GM23338 (cell line): ENCODE measurements around the gene AGRN. TPM values are rescaled to one million over a fixed set of nuclear protein-coding genes. Genes with fewer than 3 reads are reported as not detected.

Source experiments
- ATAC-seq: fragments of 200-7000 bp; cut with Tn5 transposase; 3 replicates; pipeline ENCODE4 v1.9.1; 2020
- DNase-seq: peaks from one replicate; pipeline ENCODE4 v3.0.0-alpha.2; 2015; ENCODE audit warnings: low spot score
- H2AFZ ChIP-seq: fragments of 200-600 bp; sonication (generic); 2 replicates; pipeline ENCODE4 v1.8.0; 2016; ENCODE audit warnings: antibody characterized with exemption, mild to moderate bottlenecking, moderate library complexity
- H3F3A ChIP-seq: fragments of 200-600 bp; sonication (generic); replicated peaks from 2 replicates; pipeline ENCODE4 v1.8.0; 2017; ENCODE audit warnings: antibody characterized with exemption, mixed run types, low read depth
- H3K27ac ChIP-seq: fragments of 200-600 bp; sonication (generic); 2 replicates; pipeline ENCODE4 v1.6.1; 2016; ENCODE audit warnings: low read depth
- H3K27me3 ChIP-seq: fragments of 200-600 bp; sonication (generic); 2 replicates; pipeline ENCODE4 v1.8.0; 2016; ENCODE audit warnings: mild to moderate bottlenecking, mixed run types, moderate library complexity; ENCODE audit not compliant: insufficient read depth
- H3K36me3 ChIP-seq: fragments of 200-600 bp; sonication (generic); 2 replicates; pipeline ENCODE4 v1.8.0; 2016; ENCODE audit warnings: mild to moderate bottlenecking; ENCODE audit not compliant: insufficient read depth
- H3K4me1 ChIP-seq: fragments of 200-600 bp; sonication (generic); 2 replicates; pipeline ENCODE4 v1.8.0; 2016; ENCODE audit warnings: mild to moderate bottlenecking, moderate library complexity; ENCODE audit not compliant: insufficient read depth
- H3K4me2 ChIP-seq: fragments of 200-600 bp; sonication (generic); 2 replicates; pipeline ENCODE4 v1.7.1; 2017; ENCODE audit warnings: mixed run types
- H3K4me3 ChIP-seq: fragments of 200-600 bp; sonication (generic); 2 replicates; pipeline ENCODE4 v1.6.1; 2016; ENCODE audit warnings: mixed run types
- H3K79me2 ChIP-seq: fragments of 200-600 bp; sonication (generic); replicated peaks from 2 replicates; pipeline ENCODE4 v1.8.0; 2017; ENCODE audit warnings: mild to moderate bottlenecking; ENCODE audit not compliant: insufficient read depth
- H3K9me2 ChIP-seq: fragments of 200-600 bp; sonication (generic); 2 replicates; pipeline ENCODE4 v1.8.0; 2017; ENCODE audit not compliant: insufficient read depth
- H4K20me1 ChIP-seq: fragments of 200-600 bp; sonication (generic); replicated peaks from 2 replicates; pipeline ENCODE4 v1.8.0; 2017; ENCODE audit warnings: mild to moderate bottlenecking; ENCODE audit not compliant: insufficient read depth
- H3K27ac Mint-ChIP-seq: 2 replicates; pipeline ENCODE4 v1.8.0; 2020; ENCODE audit warnings: inconsistent platforms, mild to moderate bottlenecking, moderate library complexity, mixed read lengths
- H3K27me3 Mint-ChIP-seq: 3 replicates; pipeline ENCODE4 v1.8.0; 2022; ENCODE audit warnings: low read depth, mild to moderate bottlenecking, moderate library complexity, mixed read lengths, inconsistent platforms; ENCODE audit not compliant: insufficient read depth, poor library complexity
- H3K36me3 Mint-ChIP-seq: 3 replicates; pipeline ENCODE4 v1.8.0; 2021; ENCODE audit warnings: low read depth, mild to moderate bottlenecking, inconsistent platforms, moderate library complexity, mixed read lengths
- H3K4me1 Mint-ChIP-seq: 3 replicates; pipeline ENCODE4 v1.8.0; 2020; ENCODE audit warnings: mild to moderate bottlenecking, inconsistent platforms, mixed read lengths
- H3K4me3 Mint-ChIP-seq: 3 replicates; pipeline ENCODE4 v1.8.0; 2021; ENCODE audit warnings: moderate library complexity, mild to moderate bottlenecking, inconsistent platforms, mixed read lengths
- H3K9me3 Mint-ChIP-seq: 3 replicates; pipeline ENCODE4 v1.8.0; 2020; ENCODE audit warnings: moderate library complexity, mild to moderate bottlenecking, inconsistent platforms, mixed read lengths
- CTCF ChIP-seq, 2 experiments: fragments of 200-600 bp in 1 of 2; sonication (generic) in 1 of 2; conservative IDR thresholded peaks; 2 replicates each; pipeline versions ENCODE4 v1.5.1 to v1.6.1; 2016 to 2017; ENCODE audit warnings: antibody characterized with exemption in 2 of 2, low read depth in 2 of 2, mild to moderate bottlenecking in 2 of 2, moderate library complexity in 1 of 2
- EZH2 ChIP-seq: fragments of 200-600 bp; sonication (generic); IDR thresholded peaks from one replicate; pipeline ENCODE4 v1.8.0; 2017; ENCODE audit warnings: antibody characterized with exemption, mild to moderate bottlenecking, low read depth; ENCODE audit not compliant: unreplicated experiment
- polyA plus RNA-seq: library from polyadenylated mRNA; unstranded; fragments of >200 nt; fragmentation: Nextera tagmentation; extraction: Ambion mirVana; gene quantifications from 2 replicates; pipeline ENCODE4 v1.2.1, GENCODE V29; 2016
- total RNA-seq: library from RNA; depleted of rRNA; stranded (reverse); fragments of >200 nt; shearing (Covaris generic); gene quantifications from 2 replicates; pipeline ENCODE4 v1.2.3, GENCODE V29; 2014
- TF ChIP-seq, protein P1 (sequence below): fragments of 250-450 bp; sonication (Bioruptor Pico); IDR thresholded peaks from 2 replicates; pipeline ENCODE4 v1.5.0; 2020; ENCODE audit warnings: mild to moderate bottlenecking, moderate library complexity

Gene AGRN
- total and polyA plus RNA-seq, 2 experiments from 2014 or later, result 12.3 to 185 TPM

DNA sequence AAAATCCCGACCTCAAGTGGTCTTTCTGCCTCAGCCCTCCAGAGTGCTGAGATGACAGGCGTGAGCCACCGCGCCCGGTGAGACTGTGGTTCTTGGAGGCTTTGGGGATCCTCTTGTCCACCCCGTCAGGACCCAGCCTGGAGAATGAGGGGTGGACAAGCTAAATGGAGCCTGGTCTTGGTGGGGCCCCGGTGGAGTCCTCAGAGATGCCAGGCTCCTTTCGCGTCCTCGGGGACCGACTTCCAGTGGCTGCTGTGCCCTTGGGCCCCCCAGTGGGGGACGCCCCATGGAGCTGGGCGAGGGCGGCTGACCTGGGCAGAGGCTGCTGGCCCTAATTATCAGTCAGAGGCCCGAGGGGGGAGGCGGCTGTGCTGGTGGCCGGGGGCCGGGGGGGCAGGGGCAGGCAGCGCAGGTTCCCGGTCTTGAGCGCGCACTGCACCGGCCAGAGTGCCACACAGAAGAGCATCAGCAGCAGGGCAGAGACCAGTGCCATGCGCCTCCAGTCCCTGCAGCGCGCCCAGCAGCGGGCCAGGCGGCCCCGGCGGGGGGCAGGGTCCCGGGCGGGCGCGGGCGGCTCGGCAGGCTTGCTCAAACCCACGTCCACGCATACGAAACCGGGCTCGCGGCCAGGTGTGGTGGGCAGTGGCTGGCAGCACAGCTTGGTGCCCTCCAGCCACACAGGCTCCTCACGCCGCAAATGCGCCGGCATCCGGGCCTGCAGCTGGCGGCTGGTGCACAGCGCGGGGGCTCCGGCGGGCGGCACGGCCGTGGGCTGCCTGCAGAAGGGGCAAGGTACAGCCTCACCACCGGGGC is 51.8 kb downstream of the AGRN start:
- no peak overlapping the region for H3K4me2 ChIP-seq
- H2AFZ ChIP-seq, result no peak overlapping the region
- no peak overlapping the region for H3K27ac ChIP-seq
- H3K4me3 ChIP-seq, result no peak overlapping the region
- no peak overlapping the region for H3K27ac Mint-ChIP-seq
- no peak overlapping the region for H3K4me3 Mint-ChIP-seq
- DNase-seq (no peak), ATAC-seq (no peak)
- H4K20me1 ChIP-seq, result no peaks in the 10 kb centered on the region; the same call in 1 of the 2 replicates
- no peaks in the 10 kb centered on the region for H3F3A ChIP-seq
- H3K36me3 Mint-ChIP-seq, result no peaks in the 10 kb centered on the region
- no peaks in the 10 kb centered on the region for H3K4me1 Mint-ChIP-seq
- peaks cover 14% of the 10 kb centered on the region for H3K27me3 Mint-ChIP-seq
- no peaks in the 10 kb centered on the region for H3K79me2 ChIP-seq
- no peaks in the 10 kb centered on the region for H3K36me3 ChIP-seq
- no peaks in the 10 kb centered on the region for H3K9me3 Mint-ChIP-seq
- TF ChIP-seq EZH2 (no peak), CTCF (conservative IDR thresholded peaks at IDR 0.05; ENCODE audit: low read depth in 2 of 2) (no peak)
- TF ChIP-seq, protein P1, sequence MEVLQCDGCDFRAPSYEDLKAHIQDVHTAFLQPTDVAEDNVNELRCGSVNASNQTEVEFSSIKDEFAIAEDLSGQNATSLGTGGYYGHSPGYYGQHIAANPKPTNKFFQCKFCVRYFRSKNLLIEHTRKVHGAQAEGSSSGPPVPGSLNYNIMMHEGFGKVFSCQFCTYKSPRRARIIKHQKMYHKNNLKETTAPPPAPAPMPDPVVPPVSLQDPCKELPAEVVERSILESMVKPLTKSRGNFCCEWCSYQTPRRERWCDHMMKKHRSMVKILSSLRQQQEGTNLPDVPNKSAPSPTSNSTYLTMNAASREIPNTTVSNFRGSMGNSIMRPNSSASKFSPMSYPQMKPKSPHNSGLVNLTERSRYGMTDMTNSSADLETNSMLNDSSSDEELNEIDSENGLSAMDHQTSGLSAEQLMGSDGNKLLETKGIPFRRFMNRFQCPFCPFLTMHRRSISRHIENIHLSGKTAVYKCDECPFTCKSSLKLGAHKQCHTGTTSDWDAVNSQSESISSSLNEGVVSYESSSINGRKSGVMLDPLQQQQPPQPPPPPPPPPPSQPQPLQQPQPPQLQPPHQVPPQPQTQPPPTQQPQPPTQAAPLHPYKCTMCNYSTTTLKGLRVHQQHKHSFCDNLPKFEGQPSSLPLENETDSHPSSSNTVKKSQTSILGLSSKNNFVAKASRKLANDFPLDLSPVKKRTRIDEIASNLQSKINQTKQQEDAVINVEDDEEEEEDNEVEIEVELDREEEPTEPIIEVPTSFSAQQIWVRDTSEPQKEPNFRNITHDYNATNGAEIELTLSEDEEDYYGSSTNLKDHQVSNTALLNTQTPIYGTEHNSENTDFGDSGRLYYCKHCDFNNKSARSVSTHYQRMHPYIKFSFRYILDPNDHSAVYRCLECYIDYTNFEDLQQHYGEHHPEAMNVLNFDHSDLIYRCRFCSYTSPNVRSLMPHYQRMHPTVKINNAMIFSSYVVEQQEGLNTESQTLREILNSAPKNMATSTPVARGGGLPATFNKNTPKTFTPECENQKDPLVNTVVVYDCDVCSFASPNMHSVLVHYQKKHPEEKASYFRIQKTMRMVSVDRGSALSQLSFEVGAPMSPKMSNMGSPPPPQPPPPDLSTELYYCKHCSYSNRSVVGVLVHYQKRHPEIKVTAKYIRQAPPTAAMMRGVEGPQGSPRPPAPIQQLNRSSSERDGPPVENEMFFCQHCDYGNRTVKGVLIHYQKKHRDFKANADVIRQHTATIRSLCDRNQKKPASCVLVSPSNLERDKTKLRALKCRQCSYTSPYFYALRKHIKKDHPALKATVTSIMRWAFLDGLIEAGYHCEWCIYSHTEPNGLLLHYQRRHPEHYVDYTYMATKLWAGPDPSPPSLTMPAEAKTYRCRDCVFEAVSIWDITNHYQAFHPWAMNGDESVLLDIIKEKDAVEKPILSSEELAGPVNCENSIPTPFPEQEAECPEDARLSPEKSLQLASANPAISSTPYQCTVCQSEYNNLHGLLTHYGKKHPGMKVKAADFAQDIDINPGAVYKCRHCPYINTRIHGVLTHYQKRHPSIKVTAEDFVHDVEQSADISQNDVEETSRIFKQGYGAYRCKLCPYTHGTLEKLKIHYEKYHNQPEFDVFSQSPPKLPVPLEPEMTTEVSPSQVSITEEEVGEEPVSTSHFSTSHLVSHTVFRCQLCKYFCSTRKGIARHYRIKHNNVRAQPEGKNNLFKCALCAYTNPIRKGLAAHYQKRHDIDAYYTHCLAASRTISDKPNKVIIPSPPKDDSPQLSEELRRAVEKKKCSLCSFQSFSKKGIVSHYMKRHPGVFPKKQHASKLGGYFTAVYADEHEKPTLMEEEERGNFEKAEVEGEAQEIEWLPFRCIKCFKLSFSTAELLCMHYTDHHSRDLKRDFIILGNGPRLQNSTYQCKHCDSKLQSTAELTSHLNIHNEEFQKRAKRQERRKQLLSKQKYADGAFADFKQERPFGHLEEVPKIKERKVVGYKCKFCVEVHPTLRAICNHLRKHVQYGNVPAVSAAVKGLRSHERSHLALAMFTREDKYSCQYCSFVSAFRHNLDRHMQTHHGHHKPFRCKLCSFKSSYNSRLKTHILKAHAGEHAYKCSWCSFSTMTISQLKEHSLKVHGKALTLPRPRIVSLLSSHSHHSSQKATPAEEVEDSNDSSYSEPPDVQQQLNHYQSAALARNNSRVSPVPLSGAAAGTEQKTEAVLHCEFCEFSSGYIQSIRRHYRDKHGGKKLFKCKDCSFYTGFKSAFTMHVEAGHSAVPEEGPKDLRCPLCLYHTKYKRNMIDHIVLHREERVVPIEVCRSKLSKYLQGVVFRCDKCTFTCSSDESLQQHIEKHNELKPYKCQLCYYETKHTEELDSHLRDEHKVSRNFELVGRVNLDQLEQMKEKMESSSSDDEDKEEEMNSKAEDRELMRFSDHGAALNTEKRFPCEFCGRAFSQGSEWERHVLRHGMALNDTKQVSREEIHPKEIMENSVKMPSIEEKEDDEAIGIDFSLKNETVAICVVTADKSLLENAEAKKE (CRISPR knock-in tag), result no peak
- H3K4me1 ChIP-seq, result peaks cover 6% of the 10 kb centered on the region; the same call in 1 of the 2 replicates
- H3K27me3 ChIP-seq, result peaks cover 20% of the 10 kb centered on the region; the same call in 1 of the 2 replicates
- no peaks in the 10 kb centered on the region for H3K9me2 ChIP-seq
